Naive thymus-derived CD4-positive, alpha-beta T cell (primary cell): ENCODE results near the gene FBXO28. TPM values are rescaled to one million over a fixed set of nuclear protein-coding genes. Genes with fewer than 3 reads are reported as not detected.

Experiments
- ATAC-seq: fragments of 150-1000 bp; cut with Tn5 transposase; 2 replicates; pipeline ENCODE4 v1.10.0; 2021; ENCODE audit warnings: mild to moderate bottlenecking, moderate library complexity
- CTCF ChIA-PET: fragments of 350-600 bp; sonication (Branson Sonifier 250); formaldehyde crosslinking; loops from one replicate; lab custom pipeline; 2021; ENCODE audit warnings: antibody characterized with exemption; lab: Charles Lee
- POLR2A ChIA-PET: fragments of 350-600 bp; sonication (Branson Sonifier 250); formaldehyde crosslinking; loops from one replicate; lab custom pipeline; 2021; ENCODE audit warnings: antibody characterized with exemption, inconsistent platforms; lab: Charles Lee
- DNase-seq, 9 donors: peaks; one replicate each; pipeline versions ENCODE4 v3.0.0 to v3.0.0-alpha.2; 2020 to 2022; ENCODE audit warnings: mixed read lengths in 1 of 9
- H3K27ac ChIP-seq: one replicate; pipeline ENCODE4 v1.7.0; 2013; ENCODE audit warnings: mild to moderate bottlenecking, low read depth, low read length, moderate library complexity
- H3K27me3 ChIP-seq, 2 donors: one replicate each; pipeline ENCODE4 v1.7.0; 2013; ENCODE audit warnings: low read length in 2 of 2, mild to moderate bottlenecking in 2 of 2, moderate library complexity in 2 of 2; ENCODE audit not compliant: control insufficient read depth in 2 of 2, insufficient read depth in 2 of 2
- H3K36me3 ChIP-seq, 3 experiments: 1 replicate in 2 of 3; 2 replicates in 1 of 3; pipeline ENCODE4 v1.7.0; 2013; ENCODE audit warnings: low read length in 3 of 3, mild to moderate bottlenecking in 3 of 3, moderate library complexity in 1 of 3; ENCODE audit not compliant: insufficient read depth in 3 of 3, control insufficient read depth in 2 of 3
- H3K4me1 ChIP-seq, 2 donors: one replicate each; pipeline ENCODE4 v1.7.0; 2013; ENCODE audit warnings: low read length in 2 of 2, mild to moderate bottlenecking in 2 of 2, moderate library complexity in 1 of 2; ENCODE audit not compliant: control insufficient read depth in 2 of 2, insufficient read depth in 2 of 2
- H3K4me3 ChIP-seq: 2 replicates; pipeline ENCODE4 v1.7.0; 2013; ENCODE audit warnings: mild to moderate bottlenecking, low read length
- H3K9me3 ChIP-seq, 3 experiments: 1 replicate in 2 of 3; 2 replicates in 1 of 3; pipeline ENCODE4 v1.7.0; 2013; ENCODE audit warnings: low read length in 3 of 3; ENCODE audit not compliant: control insufficient read depth in 2 of 3
- H3K27ac Mint-ChIP-seq, 9 donors: one replicate each; pipeline ENCODE4 v1.8.0; 2020 to 2022; ENCODE audit warnings: mixed read lengths in 9 of 9, mild to moderate bottlenecking in 8 of 9, moderate library complexity in 5 of 9, inconsistent platforms in 2 of 9
- H3K27me3 Mint-ChIP-seq, 5 donors: one replicate each; pipeline ENCODE4 v1.8.0; 2021 to 2022; ENCODE audit warnings: mixed read lengths in 5 of 5, mild to moderate bottlenecking in 1 of 5
- H3K36me3 Mint-ChIP-seq, 5 donors: one replicate each; pipeline ENCODE4 v1.8.0; 2020 to 2022; ENCODE audit warnings: mixed read lengths in 5 of 5, mild to moderate bottlenecking in 3 of 5, inconsistent platforms in 1 of 5
- H3K4me1 Mint-ChIP-seq, 7 donors: one replicate each; pipeline ENCODE4 v1.8.0; 2020 to 2022; ENCODE audit warnings: mixed read lengths in 7 of 7, mild to moderate bottlenecking in 3 of 7, inconsistent platforms in 1 of 7
- H3K4me3 Mint-ChIP-seq, 10 donors: one replicate each; pipeline ENCODE4 v1.8.0; 2020 to 2022; ENCODE audit warnings: mild to moderate bottlenecking in 10 of 10, mixed read lengths in 10 of 10, moderate library complexity in 6 of 10, inconsistent platforms in 2 of 10
- H3K9me3 Mint-ChIP-seq, 11 donors: one replicate each; pipeline ENCODE4 v1.8.0; 2020 to 2022; ENCODE audit warnings: mixed read lengths in 11 of 11, mild to moderate bottlenecking in 4 of 11, inconsistent platforms in 1 of 11, moderate library complexity in 1 of 11
- intact Hi-C, 2 donors: fragments of 100-400 bp; cut with micrococcal nuclease; formaldehyde crosslinking; loops; one replicate each; pipeline ENCODE4 v1.15.1; 2023
- polyA plus RNA-seq, 2 donors: library from polyadenylated mRNA; unstranded; fragments of 300-500 nt; fragmentation: Illumina TruSeq; gene quantifications; one replicate each; pipeline ENCODE4 v1.2.3, GENCODE V29; 2021
- total RNA-seq, 6 experiments: library from RNA in 5 of 6; stranded (reverse) in 5 of 6; gene quantifications; 1 replicate in 5 of 6; 2 replicates in 1 of 6; pipeline ENCODE4 v1.2.3 and lab custom pipeline; 2021 to 2026

The FBXO28 gene
- total and polyA plus RNA-seq, 7 experiments from 2014 or later, result 15.1 to 37.8 (median 26.2) TPM

- H3K4me1 Mint-ChIP-seq, result peaks cover 35 to 54% (median 50%) of the 10 kb centered on the region in 7 donors
- ChIA-PET CTCF (interaction anchor here (0.6 to 1.4 kb wide), 4 partner anchors 12 to 15 kb away, joined by 3 to 5 read pairs (median 4); no protein-coding TSS in a partner anchor), POLR2A (interaction anchor here (0.6 to 4.1 kb wide), 17 partner anchors 8 to 466 kb away, joined by 3 to 28 read pairs (median 4); partner anchors contain the start of genes FBXO28 and WDR26)
- peak overlapping the region; percentile 78 to 95 (median 88) for H3K4me3 Mint-ChIP-seq
- Histone ChIP-seq H3K9me3 (no peaks in the 10 kb centered on the region), H3K36me3 (no peaks in the 10 kb centered on the region), H3K4me3 (peak overlapping the region; percentile 76), H3K27ac (peak overlapping the region; percentile 92), H3K27me3 (no peaks in the 10 kb centered on the region), H3K4me1 (peaks cover 20 to 28% of the 10 kb centered on the region in 2 donors)
- H3K9me3 Mint-ChIP-seq, result peaks cover 0 to 2% (median 0%) of the 10 kb centered on the region in 11 donors
- peaks cover 0 to 14% (median 5%) of the 10 kb centered on the region in 5 donors for H3K36me3 Mint-ChIP-seq
- no peaks in the 10 kb centered on the region for H3K27me3 Mint-ChIP-seq
- DNase-seq (peak in 6 of 9 donors; percentile 75 to 87 (median 82)), ATAC-seq (peak; percentile 67)
- H3K27ac Mint-ChIP-seq, result peak overlapping the region; percentile 86 to 96 (median 93)
- intact Hi-C loops, result loop anchor here (1.0 to 10.0 kb wide), 16 partner anchors 13 to 1469 kb away; partner anchors contain the start of genes AIDA (in 2 of the 2), BROX (in 2 of the 2), TP53BP2 (in 2 of the 2) and WDR26 (in 2 of the 2)
Measured at GRCh38 chr1:224182057-224182865, 68.3 kb downstream of the FBXO28 start.

DNA sequence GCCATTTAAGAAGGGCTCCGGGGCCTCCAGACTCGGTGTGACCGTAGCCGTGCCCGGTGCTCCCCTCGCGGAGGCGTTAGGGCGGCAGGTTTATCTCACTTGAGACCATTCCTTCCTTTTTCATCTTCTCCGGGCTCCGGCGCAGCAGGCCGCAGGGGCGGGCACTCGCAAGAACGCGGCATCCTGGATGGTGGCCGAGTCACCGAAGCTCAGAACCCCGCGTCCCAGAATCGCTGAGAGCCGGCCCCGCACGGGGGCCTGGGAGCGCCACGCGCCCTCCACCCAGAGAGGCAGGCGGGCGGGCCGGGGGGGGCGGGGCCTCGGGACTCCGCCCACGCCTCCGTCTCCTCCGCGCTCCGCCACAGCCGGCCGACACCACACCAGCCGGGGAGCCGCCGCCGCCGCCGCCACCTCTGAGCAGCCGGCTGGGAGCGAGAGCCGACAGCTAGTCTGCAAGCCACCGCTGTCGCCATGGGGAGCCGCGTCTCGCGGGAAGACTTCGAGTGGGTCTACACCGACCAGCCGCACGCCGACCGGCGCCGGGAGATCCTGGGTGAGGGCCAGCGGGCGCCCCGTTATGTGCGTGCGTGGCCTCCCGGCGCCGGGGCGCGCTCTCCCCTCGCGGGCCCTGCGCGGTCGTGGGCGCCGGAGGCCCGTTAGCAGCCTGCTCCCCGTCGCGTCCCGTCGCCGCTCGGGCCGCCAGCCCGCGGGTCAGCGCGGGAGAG, 69.1 kb downstream of the FBXO28 start, which contains the start of gene DEGS1:
DEGS1 (plus strand) TSS at position 375 of the 725 bp plus-strand sequence; CDS start at position 472, 97 bp downstream.
- ATAC-seq, result peak; percentile 91
- Mint-ChIP-seq H3K27ac (peak within 1 kb of the TSS; percentile 90 to 96 (median 93)), H3K4me3 (peak within 1 kb of the TSS; percentile 78 to 95 (median 90)), H3K27me3 (no peaks in the 10 kb centered on the region), H3K4me1 (peaks cover 35 to 56% (median 53%) of the 10 kb centered on the region in 7 donors), H3K36me3 (peaks cover 0 to 17% (median 5%) of the 10 kb centered on the region in 5 donors), H3K9me3 (peaks cover 0 to 2% (median 0%) of the 10 kb centered on the region in 11 donors)
- Histone ChIP-seq H3K9me3 (no peaks in the 10 kb centered on the region), H3K4me1 (peaks cover 20 to 28% of the 10 kb centered on the region in 2 donors), H3K27me3 (no peaks in the 10 kb centered on the region), H3K36me3 (no peaks in the 10 kb centered on the region), H3K27ac (peak within 1 kb of the TSS; percentile 92), H3K4me3 (peak within 1 kb of the TSS; percentile 76)
- ChIA-PET CTCF (interaction anchor here (0.6 to 1.4 kb wide), 3 partner anchors 13 to 16 kb away, joined by 3 to 5 read pairs (median 4); no protein-coding TSS in a partner anchor), POLR2A (interaction anchor here (0.7 to 4.1 kb wide), 17 partner anchors 9 to 467 kb away, joined by 3 to 28 read pairs (median 4); partner anchors contain the start of genes FBXO28 and WDR26)
- intact Hi-C loops, result loop anchor here (1.0 to 10.0 kb wide), 18 partner anchors 14 to 1470 kb away; partner anchors contain the start of genes AIDA (in 2 of the 2), BROX (in 2 of the 2), CNIH4 (in 2 of the 2) and FBXO28 (in 2 of the 2)
- peak; percentile 77 to 86 (median 84) for DNase-seq

DNA sequence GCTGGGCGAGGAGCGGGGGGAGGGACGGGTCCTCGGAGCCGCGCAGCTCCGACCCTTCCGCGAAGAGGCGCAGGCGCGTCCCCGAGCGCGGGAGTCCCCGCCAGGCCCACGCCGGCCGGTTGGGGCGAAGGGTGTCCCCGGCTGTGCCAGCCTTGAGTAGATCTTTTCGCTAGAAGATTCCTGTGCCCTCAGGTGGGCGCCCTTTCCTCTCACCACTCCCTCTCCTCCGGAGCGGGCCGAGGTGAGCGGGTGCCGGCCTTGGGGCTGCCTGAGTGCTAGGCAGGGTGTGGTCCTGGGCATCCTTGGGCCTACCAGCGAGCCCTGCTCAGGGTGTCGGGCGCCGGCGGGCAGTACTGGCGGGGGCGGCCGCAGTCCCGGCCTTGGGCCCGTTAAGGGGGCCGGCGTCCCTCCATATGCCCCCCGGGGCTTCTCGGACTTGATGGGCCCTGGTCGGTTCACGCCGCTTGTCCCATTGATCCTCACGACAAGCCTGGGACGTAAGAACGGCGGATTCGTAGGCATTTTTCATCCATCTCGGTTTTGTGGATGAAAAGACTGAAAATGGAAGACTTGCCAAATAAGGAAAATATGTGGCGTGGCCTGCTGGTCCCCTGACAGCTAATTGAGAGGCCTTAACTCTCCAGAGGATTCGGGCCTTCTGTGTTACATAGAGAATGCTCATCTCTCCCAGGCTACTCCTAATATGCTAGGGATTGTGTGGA, 69.8 kb downstream of the FBXO28 start:
- intact Hi-C loops, result loop anchor here (1.0 to 10.0 kb wide), 16 partner anchors 61 to 1471 kb away; partner anchors contain the start of genes AIDA (in 2 of the 2), BROX (in 2 of the 2), FBXO28 (in 2 of the 2) and NVL (in 2 of the 2)
- ChIA-PET CTCF (interaction anchor here (1.4 kb wide), 1 partner anchor 14 kb away, joined by 5 read pairs; no protein-coding TSS in a partner anchor), POLR2A (interaction anchor here (0.6 to 4.1 kb wide), 13 partner anchors 10 to 467 kb away, joined by 3 to 28 read pairs (median 5); partner anchors contain the start of genes FBXO28 and WDR26)
- peak; percentile 54 for ATAC-seq
- Mint-ChIP-seq H3K27ac (peak overlapping the region; percentile 84 to 93 (median 87)), H3K36me3 (peaks cover 0 to 23% (median 10%) of the 10 kb centered on the region in 5 donors), H3K4me3 (peak overlapping the region; percentile 78 to 94 (median 88)), H3K9me3 (peaks cover 0 to 5% (median 0%) of the 10 kb centered on the region in 11 donors), H3K4me1 (peaks cover 41 to 62% (median 59%) of the 10 kb centered on the region in 7 donors), H3K27me3 (no peaks in the 10 kb centered on the region)
- peak; percentile 40 to 78 (median 56) for DNase-seq
- Histone ChIP-seq H3K4me1 (peaks cover 25 to 28% of the 10 kb centered on the region in 2 donors), H3K27ac (peak overlapping the region; percentile 92), H3K9me3 (no peaks in the 10 kb centered on the region), H3K4me3 (peak overlapping the region; percentile 76), H3K36me3 (no peaks in the 10 kb centered on the region), H3K27me3 (no peaks in the 10 kb centered on the region)

GRCh38 chr1:224185208-224185607, 71.3 kb downstream of the FBXO28 start:
- ATAC-seq (no peak), DNase-seq (no peak)
- Mint-ChIP-seq H3K27ac (peak overlapping the region; percentile 70 to 93 (median 86)), H3K27me3 (no peaks in the 10 kb centered on the region), H3K36me3 (peaks cover 0 to 32% (median 15%) of the 10 kb centered on the region in 5 donors), H3K4me1 (peaks cover 43 to 70% (median 66%) of the 10 kb centered on the region in 7 donors), H3K4me3 (peak overlapping the region; percentile 78 to 94 (median 88)), H3K9me3 (peaks cover 0 to 5% (median 0%) of the 10 kb centered on the region in 11 donors)
- CTCF ChIA-PET, result no interaction called here
- POLR2A ChIA-PET, result interaction anchor here (0.6 to 4.1 kb wide), 3 partner anchors 16 to 354 kb away, joined by 3 to 28 read pairs (median 3); no protein-coding TSS in a partner anchor
- H3K36me3 ChIP-seq, result peaks cover 0 to 8% (median 5%) of the 10 kb centered on the region in 3 experiments
- H3K27me3 ChIP-seq, result no peaks in the 10 kb centered on the region
- intact Hi-C loops, result loop anchor here in 1 of 2 donors (10.0 kb wide), 3 partner anchors 470 to 1470 kb away; partner anchors contain the start of genes AIDA, BROX, CAPN2 and LBR
- peaks cover 25 to 28% of the 10 kb centered on the region in 2 donors for H3K4me1 ChIP-seq
- no peak overlapping the region for H3K27ac ChIP-seq
- no peak overlapping the region for H3K4me3 ChIP-seq
- no peaks in the 10 kb centered on the region for H3K9me3 ChIP-seq

DNA sequence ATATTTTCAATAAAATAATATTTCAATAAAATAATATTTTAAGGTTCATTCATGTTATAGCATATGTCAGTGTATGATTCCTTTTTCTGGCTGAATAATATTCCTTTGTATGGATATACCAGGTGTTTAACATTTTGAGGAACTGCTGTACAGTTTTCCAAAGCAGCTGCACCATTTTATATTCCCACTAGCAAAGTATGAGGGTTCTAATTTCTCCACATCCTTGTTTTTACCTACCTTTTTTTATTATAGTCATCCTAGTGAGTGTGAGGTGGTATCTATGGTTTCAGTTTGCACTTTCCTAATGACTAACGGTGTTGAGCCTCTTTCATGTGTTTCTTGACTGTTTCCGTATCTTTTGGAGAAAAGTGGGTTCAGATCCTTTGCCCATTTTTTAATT, 74.4 kb downstream of the FBXO28 start:
- POLR2A ChIA-PET, result no interaction called here
- Histone ChIP-seq H3K36me3 (peaks cover 1 to 33% (median 5%) of the 10 kb centered on the region in 3 experiments), H3K27me3 (no peaks in the 10 kb centered on the region), H3K9me3 (no peaks in the 10 kb centered on the region), H3K4me1 (peaks cover 15 to 19% of the 10 kb centered on the region in 2 donors), H3K27ac (no peak overlapping the region), H3K4me3 (no peak overlapping the region)
- Mint-ChIP-seq H3K27me3 (no peaks in the 10 kb centered on the region), H3K27ac (peak overlapping the region in 8 of 9 donors; percentile 5 to 81 (median 64)), H3K4me1 (peaks cover 30 to 56% (median 50%) of the 10 kb centered on the region in 7 donors), H3K4me3 (peak overlapping the region in 6 of 10 donors; percentile 20 to 60 (median 43)), H3K36me3 (peaks cover 0 to 39% (median 20%) of the 10 kb centered on the region in 5 donors), H3K9me3 (peaks cover 0 to 3% (median 0%) of the 10 kb centered on the region in 11 donors)
- ATAC-seq (no peak), DNase-seq (no peak)
- intact Hi-C loops, result loop anchor here in 1 of 2 donors (10.0 kb wide), 3 partner anchors 473 to 1473 kb away; partner anchors contain the start of genes AIDA, BROX, CAPN2 and LBR
- CTCF ChIA-PET, result no interaction called here
